Measurements from ENCODE around the gene B4GALT5. TPM values are rescaled to one million over a fixed set of nuclear protein-coding genes. Genes with fewer than 3 reads are reported as not detected.

B4GALT5 gene
- polyA plus RNA-seq, 2 of the 4 experiments (the other 2 are of a cell fraction) = 84.0 to 88.7 TPM

DNA sequence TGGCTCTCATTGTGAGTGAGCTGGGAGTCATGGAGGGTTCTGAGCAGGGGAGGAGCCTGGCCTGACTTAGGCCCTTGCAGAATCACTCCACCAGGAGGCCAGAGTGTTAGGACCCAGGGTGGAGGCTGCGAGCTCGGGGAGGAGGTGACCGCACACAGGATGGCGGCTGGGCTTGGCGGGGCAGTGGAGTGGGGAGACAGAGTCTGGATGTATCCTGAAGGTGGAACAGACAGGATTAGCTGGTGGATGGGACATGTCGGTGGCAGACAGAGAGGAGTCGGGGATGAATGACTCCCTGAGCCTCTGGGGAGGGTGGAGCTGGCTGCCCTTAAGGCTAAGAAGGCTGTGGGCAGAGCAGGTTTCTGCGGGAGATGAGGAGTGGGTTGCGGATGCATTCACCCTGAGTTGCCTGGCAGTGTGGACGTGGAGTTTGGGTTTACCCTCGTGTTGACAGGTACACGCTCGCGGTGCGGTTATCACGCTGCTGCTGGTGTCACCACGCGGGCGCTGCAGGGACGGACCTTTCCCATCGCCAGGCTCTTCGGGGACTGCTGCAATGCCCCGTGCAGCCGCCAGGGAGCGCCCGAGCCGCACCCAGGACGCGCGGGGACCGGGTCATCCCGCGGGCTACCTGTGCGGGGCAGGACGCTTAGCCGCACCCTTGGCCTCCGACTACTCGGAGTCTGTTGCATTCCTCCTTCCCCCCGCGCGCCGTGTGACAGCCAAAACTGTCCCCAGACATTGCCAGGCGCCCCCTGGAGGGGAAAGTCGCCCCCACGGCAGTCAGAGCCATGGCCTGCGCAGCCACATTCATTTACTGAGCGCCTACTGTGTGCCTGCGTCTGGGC, 102.8 kb downstream of the B4GALT5 start (continued):
- TF ChIP-seq, protein P1, sequence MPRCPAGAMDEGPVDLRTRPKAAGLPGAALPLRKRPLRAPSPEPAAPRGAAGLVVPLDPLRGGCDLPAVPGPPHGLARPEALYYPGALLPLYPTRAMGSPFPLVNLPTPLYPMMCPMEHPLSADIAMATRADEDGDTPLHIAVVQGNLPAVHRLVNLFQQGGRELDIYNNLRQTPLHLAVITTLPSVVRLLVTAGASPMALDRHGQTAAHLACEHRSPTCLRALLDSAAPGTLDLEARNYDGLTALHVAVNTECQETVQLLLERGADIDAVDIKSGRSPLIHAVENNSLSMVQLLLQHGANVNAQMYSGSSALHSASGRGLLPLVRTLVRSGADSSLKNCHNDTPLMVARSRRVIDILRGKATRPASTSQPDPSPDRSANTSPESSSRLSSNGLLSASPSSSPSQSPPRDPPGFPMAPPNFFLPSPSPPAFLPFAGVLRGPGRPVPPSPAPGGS (IDR thresholded peaks at IDR 0.05) = 0 out of 3 replicates have a peak, but pooled peaks have one; percentile 22
- TF ChIP-seq, protein P2, sequence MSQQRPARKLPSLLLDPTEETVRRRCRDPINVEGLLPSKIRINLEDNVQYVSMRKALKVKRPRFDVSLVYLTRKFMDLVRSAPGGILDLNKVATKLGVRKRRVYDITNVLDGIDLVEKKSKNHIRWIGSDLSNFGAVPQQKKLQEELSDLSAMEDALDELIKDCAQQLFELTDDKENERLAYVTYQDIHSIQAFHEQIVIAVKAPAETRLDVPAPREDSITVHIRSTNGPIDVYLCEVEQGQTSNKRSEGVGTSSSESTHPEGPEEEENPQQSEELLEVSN (IDR thresholded peaks at IDR 0.05; ENCODE audit: borderline replicate concordance, low read depth) = peak; percentile 59; the same call in 1 of the 2 replicates
- TF ChIP-seq GATA3 (IDR thresholded peaks at IDR 0.05; ENCODE audit: borderline replicate concordance) (peak; percentile 33; the same call in 1 of the 2 replicates), POLR2AphosphoS2 (conservative IDR thresholded peaks at IDR 0.05; ENCODE audit: low read length) (no peak), TP53 (CRISPR knock-in tag; IDR thresholded peaks at IDR 0.05) (no peak), SMC3 (IDR thresholded peaks at IDR 0.05) (peak; percentile 100), PHF8 (IDR thresholded peaks at IDR 0.05; ENCODE audit: borderline replicate concordance, low read depth) (no peak), RAD21 (conservative IDR thresholded peaks at IDR 0.05 in 1 of 2, IDR thresholded peaks at IDR 0.05 in 1 of 2) (peak; percentile 97 to 100), HDAC2 (IDR thresholded peaks at IDR 0.05) (no peak), MYC (IDR thresholded peaks at IDR 0.05; ENCODE audit: borderline replicate concordance, low read length) (no peak), KDM5A (IDR thresholded peaks at IDR 0.05) (peak; percentile 37; the same call in 1 of the 2 replicates), ESRRA (IDR thresholded peaks at IDR 0.05; ENCODE audit: borderline replicate concordance, low read length) (no peak), FOSB (CRISPR knock-in tag; IDR thresholded peaks at IDR 0.05) (no peak), KDM1A (IDR thresholded peaks at IDR 0.05; ENCODE audit: low read depth) (no peak), FOSL2 (IDR thresholded peaks at IDR 0.05) (no peak), FOSL2 (CRISPR knock-in tag; IDR thresholded peaks at IDR 0.05) (peak; percentile 49; the same call in 1 of the 2 replicates), JUNB (IDR thresholded peaks at IDR 0.05) (no peak), CEBPB (IDR thresholded peaks at IDR 0.05) (peak in 1 of 2 experiments; percentile 13; a peak in 1 of 4 replicates), EHF (CRISPR knock-in tag; IDR thresholded peaks at IDR 0.05) (no peak), CHD2 (IDR thresholded peaks at IDR 0.05; ENCODE audit: low read length, partially characterized antibody) (no peak), NPAS2 (CRISPR knock-in tag; IDR thresholded peaks at IDR 0.05; ENCODE audit: borderline replicate concordance) (no peak), ZNF302 (CRISPR knock-in tag; IDR thresholded peaks at IDR 0.05) (no peak), TFCP2L1 (CRISPR knock-in tag; IDR thresholded peaks at IDR 0.05) (peak; percentile 40; the same call in 1 of the 2 replicates), FOXS1 (CRISPR knock-in tag; IDR thresholded peaks at IDR 0.05) (no peak), MAZ (IDR thresholded peaks at IDR 0.05; ENCODE audit: borderline replicate concordance, low read depth, low read length) (peak; percentile 42; the same call in 1 of the 2 replicates), SREBF2 (IDR thresholded peaks at IDR 0.05) (no peak), HOXA7 (CRISPR knock-in tag; IDR thresholded peaks at IDR 0.05) (no peak)
- TF ChIP-seq, protein P3, sequence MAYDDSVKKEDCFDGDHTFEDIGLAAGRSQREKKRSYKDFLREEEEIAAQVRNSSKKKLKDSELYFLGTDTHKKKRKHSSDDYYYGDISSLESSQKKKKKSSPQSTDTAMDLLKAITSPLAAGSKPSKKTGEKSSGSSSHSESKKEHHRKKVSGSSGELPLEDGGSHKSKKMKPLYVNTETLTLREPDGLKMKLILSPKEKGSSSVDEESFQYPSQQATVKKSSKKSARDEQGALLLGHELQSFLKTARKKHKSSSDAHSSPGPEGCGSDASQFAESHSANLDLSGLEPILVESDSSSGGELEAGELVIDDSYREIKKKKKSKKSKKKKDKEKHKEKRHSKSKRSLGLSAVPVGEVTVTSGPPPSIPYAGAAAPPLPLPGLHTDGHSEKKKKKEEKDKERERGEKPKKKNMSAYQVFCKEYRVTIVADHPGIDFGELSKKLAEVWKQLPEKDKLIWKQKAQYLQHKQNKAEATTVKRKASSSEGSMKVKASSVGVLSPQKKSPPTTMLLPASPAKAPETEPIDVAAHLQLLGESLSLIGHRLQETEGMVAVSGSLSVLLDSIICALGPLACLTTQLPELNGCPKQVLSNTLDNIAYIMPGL (CRISPR knock-in tag; IDR thresholded peaks at IDR 0.05; ENCODE audit: borderline replicate concordance) = no peak
- TF ChIP-seq, protein P4, sequence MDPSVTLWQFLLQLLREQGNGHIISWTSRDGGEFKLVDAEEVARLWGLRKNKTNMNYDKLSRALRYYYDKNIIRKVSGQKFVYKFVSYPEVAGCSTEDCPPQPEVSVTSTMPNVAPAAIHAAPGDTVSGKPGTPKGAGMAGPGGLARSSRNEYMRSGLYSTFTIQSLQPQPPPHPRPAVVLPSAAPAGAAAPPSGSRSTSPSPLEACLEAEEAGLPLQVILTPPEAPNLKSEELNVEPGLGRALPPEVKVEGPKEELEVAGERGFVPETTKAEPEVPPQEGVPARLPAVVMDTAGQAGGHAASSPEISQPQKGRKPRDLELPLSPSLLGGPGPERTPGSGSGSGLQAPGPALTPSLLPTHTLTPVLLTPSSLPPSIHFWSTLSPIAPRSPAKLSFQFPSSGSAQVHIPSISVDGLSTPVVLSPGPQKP (IDR thresholded peaks at IDR 0.05; ENCODE audit: low read depth, low read length) = no peak
- TF ChIP-seq, protein P5, sequence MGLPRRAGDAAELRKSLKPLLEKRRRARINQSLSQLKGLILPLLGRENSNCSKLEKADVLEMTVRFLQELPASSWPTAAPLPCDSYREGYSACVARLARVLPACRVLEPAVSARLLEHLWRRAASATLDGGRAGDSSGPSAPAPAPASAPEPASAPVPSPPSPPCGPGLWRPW (IDR thresholded peaks at IDR 0.05) = no peak
- TF ChIP-seq, protein P6, sequence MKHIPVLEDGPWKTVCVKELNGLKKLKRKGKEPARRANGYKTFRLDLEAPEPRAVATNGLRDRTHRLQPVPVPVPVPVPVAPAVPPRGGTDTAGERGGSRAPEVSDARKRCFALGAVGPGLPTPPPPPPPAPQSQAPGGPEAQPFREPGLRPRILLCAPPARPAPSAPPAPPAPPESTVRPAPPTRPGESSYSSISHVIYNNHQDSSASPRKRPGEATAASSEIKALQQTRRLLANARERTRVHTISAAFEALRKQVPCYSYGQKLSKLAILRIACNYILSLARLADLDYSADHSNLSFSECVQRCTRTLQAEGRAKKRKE (CRISPR knock-in tag; IDR thresholded peaks at IDR 0.05; ENCODE audit: low read depth) = no peak; the same call in 1 of the 2 replicates
- TF ChIP-seq, protein P7, sequence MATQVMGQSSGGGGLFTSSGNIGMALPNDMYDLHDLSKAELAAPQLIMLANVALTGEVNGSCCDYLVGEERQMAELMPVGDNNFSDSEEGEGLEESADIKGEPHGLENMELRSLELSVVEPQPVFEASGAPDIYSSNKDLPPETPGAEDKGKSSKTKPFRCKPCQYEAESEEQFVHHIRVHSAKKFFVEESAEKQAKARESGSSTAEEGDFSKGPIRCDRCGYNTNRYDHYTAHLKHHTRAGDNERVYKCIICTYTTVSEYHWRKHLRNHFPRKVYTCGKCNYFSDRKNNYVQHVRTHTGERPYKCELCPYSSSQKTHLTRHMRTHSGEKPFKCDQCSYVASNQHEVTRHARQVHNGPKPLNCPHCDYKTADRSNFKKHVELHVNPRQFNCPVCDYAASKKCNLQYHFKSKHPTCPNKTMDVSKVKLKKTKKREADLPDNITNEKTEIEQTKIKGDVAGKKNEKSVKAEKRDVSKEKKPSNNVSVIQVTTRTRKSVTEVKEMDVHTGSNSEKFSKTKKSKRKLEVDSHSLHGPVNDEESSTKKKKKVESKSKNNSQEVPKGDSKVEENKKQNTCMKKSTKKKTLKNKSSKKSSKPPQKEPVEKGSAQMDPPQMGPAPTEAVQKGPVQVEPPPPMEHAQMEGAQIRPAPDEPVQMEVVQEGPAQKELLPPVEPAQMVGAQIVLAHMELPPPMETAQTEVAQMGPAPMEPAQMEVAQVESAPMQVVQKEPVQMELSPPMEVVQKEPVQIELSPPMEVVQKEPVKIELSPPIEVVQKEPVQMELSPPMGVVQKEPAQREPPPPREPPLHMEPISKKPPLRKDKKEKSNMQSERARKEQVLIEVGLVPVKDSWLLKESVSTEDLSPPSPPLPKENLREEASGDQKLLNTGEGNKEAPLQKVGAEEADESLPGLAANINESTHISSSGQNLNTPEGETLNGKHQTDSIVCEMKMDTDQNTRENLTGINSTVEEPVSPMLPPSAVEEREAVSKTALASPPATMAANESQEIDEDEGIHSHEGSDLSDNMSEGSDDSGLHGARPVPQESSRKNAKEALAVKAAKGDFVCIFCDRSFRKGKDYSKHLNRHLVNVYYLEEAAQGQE (IDR thresholded peaks at IDR 0.05) = no peak

All from A549 (cell line).